Naive thymus-derived CD4-positive, alpha-beta T cell (primary cell): Measurements from ENCODE around the gene CDKAL1. TPM values are rescaled to one million over a fixed set of nuclear protein-coding genes. Genes with fewer than 3 reads are reported as not detected.

Experiments used
- ATAC-seq: fragments of 150-1000 bp; cut with Tn5 transposase; 2 replicates; pipeline ENCODE4 v1.10.0; 2021; ENCODE audit warnings: mild to moderate bottlenecking, moderate library complexity
- CTCF ChIA-PET: fragments of 350-600 bp; sonication (Branson Sonifier 250); formaldehyde crosslinking; loops from one replicate; lab custom pipeline; 2021; ENCODE audit warnings: antibody characterized with exemption; lab: Charles Lee
- POLR2A ChIA-PET: fragments of 350-600 bp; sonication (Branson Sonifier 250); formaldehyde crosslinking; loops from one replicate; lab custom pipeline; 2021; ENCODE audit warnings: antibody characterized with exemption, inconsistent platforms; lab: Charles Lee
- DNase-seq, 9 donors: peaks; one replicate each; pipeline versions ENCODE4 v3.0.0 to v3.0.0-alpha.2; 2020 to 2022; ENCODE audit warnings: mixed read lengths in 1 of 9
- H3K27ac ChIP-seq: one replicate; pipeline ENCODE4 v1.7.0; 2013; ENCODE audit warnings: mild to moderate bottlenecking, low read depth, low read length, moderate library complexity
- H3K27me3 ChIP-seq, 2 donors: one replicate each; pipeline ENCODE4 v1.7.0; 2013; ENCODE audit warnings: low read length in 2 of 2, mild to moderate bottlenecking in 2 of 2, moderate library complexity in 2 of 2; ENCODE audit not compliant: control insufficient read depth in 2 of 2, insufficient read depth in 2 of 2
- H3K36me3 ChIP-seq, 3 experiments: 1 replicate in 2 of 3; 2 replicates in 1 of 3; pipeline ENCODE4 v1.7.0; 2013; ENCODE audit warnings: low read length in 3 of 3, mild to moderate bottlenecking in 3 of 3, moderate library complexity in 1 of 3; ENCODE audit not compliant: insufficient read depth in 3 of 3, control insufficient read depth in 2 of 3
- H3K4me1 ChIP-seq, 2 donors: one replicate each; pipeline ENCODE4 v1.7.0; 2013; ENCODE audit warnings: low read length in 2 of 2, mild to moderate bottlenecking in 2 of 2, moderate library complexity in 1 of 2; ENCODE audit not compliant: control insufficient read depth in 2 of 2, insufficient read depth in 2 of 2
- H3K4me3 ChIP-seq: 2 replicates; pipeline ENCODE4 v1.7.0; 2013; ENCODE audit warnings: mild to moderate bottlenecking, low read length
- H3K9me3 ChIP-seq, 3 experiments: 1 replicate in 2 of 3; 2 replicates in 1 of 3; pipeline ENCODE4 v1.7.0; 2013; ENCODE audit warnings: low read length in 3 of 3; ENCODE audit not compliant: control insufficient read depth in 2 of 3
- H3K27ac Mint-ChIP-seq, 9 donors: one replicate each; pipeline ENCODE4 v1.8.0; 2020 to 2022; ENCODE audit warnings: mixed read lengths in 9 of 9, mild to moderate bottlenecking in 8 of 9, moderate library complexity in 5 of 9, inconsistent platforms in 2 of 9
- H3K27me3 Mint-ChIP-seq, 5 donors: one replicate each; pipeline ENCODE4 v1.8.0; 2021 to 2022; ENCODE audit warnings: mixed read lengths in 5 of 5, mild to moderate bottlenecking in 1 of 5
- H3K36me3 Mint-ChIP-seq, 5 donors: one replicate each; pipeline ENCODE4 v1.8.0; 2020 to 2022; ENCODE audit warnings: mixed read lengths in 5 of 5, mild to moderate bottlenecking in 3 of 5, inconsistent platforms in 1 of 5
- H3K4me1 Mint-ChIP-seq, 7 donors: one replicate each; pipeline ENCODE4 v1.8.0; 2020 to 2022; ENCODE audit warnings: mixed read lengths in 7 of 7, mild to moderate bottlenecking in 3 of 7, inconsistent platforms in 1 of 7
- H3K4me3 Mint-ChIP-seq, 10 donors: one replicate each; pipeline ENCODE4 v1.8.0; 2020 to 2022; ENCODE audit warnings: mild to moderate bottlenecking in 10 of 10, mixed read lengths in 10 of 10, moderate library complexity in 6 of 10, inconsistent platforms in 2 of 10
- H3K9me3 Mint-ChIP-seq, 11 donors: one replicate each; pipeline ENCODE4 v1.8.0; 2020 to 2022; ENCODE audit warnings: mixed read lengths in 11 of 11, mild to moderate bottlenecking in 4 of 11, inconsistent platforms in 1 of 11, moderate library complexity in 1 of 11
- intact Hi-C, 2 donors: fragments of 100-400 bp; cut with micrococcal nuclease; formaldehyde crosslinking; loops; one replicate each; pipeline ENCODE4 v1.15.1; 2023
- polyA plus RNA-seq, 2 donors: library from polyadenylated mRNA; unstranded; fragments of 300-500 nt; fragmentation: Illumina TruSeq; gene quantifications; one replicate each; pipeline ENCODE4 v1.2.3, GENCODE V29; 2021
- total RNA-seq, 6 experiments: library from RNA in 5 of 6; stranded (reverse) in 5 of 6; gene quantifications; 1 replicate in 5 of 6; 2 replicates in 1 of 6; pipeline ENCODE4 v1.2.3 and lab custom pipeline; 2021 to 2026

CDKAL1 gene
- total and polyA plus RNA-seq, 7 experiments from 2014 or later: 23.6 to 35.8 (median 29.8) TPM

DNA sequence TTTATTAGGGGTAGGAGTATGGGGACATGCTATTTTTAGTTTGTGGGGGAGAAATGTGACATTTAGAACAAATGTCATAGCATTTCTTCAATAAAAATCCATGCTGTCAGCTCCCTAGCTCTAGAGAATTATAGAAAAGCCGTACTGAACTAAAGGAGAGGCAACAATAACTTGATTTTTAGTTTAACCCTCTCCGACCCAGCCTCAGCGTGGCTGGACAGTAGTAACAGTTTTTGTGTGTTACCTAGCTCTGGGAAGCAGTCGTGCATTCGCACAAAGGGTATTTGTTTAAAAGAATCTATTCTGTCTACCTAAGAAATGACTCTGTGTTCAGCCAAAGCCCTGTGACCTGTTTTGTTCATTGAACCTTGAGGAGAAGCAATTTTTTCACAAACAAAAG is 616.9 kb downstream of the CDKAL1 start:
- ChIA-PET POLR2A (no interaction called here), CTCF (no interaction called here)
- Histone ChIP-seq H3K27me3 (no peaks in the 10 kb centered on the region), H3K36me3 (no peaks in the 10 kb centered on the region), H3K4me3 (no peak overlapping the region), H3K9me3 (no peaks in the 10 kb centered on the region), H3K27ac (no peak overlapping the region), H3K4me1 (no peaks in the 10 kb centered on the region)
- Mint-ChIP-seq H3K4me3 (no peak overlapping the region), H3K9me3 (peaks cover 0 to 4% (median 0%) of the 10 kb centered on the region in 11 donors), H3K36me3 (peaks cover 2 to 28% (median 15%) of the 10 kb centered on the region in 5 donors), H3K27me3 (no peaks in the 10 kb centered on the region), H3K4me1 (peaks cover 0 to 6% (median 0%) of the 10 kb centered on the region in 7 donors), H3K27ac (no peak overlapping the region)
- ATAC-seq (no peak), DNase-seq (no peak)
- intact Hi-C loops: no loop called here

DNA sequence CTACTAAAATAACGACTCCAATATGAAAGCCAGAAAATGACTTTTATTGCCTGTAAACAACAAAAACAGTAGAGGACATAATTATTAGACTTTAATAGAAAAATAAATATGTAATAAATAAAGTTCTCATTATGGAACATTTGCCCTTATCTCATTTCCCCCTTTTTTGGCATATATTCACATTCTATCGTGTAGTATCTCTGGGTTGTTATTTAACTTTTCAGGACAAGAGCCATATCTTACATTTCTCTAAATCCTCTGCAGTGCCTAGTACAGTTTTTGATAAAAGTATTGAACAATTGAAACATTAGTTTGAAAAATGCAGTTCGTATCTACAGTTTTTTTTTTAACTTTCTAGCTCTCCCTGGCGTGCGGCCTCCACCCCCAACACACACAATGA is 617.3 kb downstream of the CDKAL1 start:
- Mint-ChIP-seq H3K4me1 (peaks cover 0 to 6% (median 0%) of the 10 kb centered on the region in 7 donors), H3K27ac (no peak overlapping the region), H3K4me3 (no peak overlapping the region), H3K27me3 (no peaks in the 10 kb centered on the region), H3K36me3 (peaks cover 2 to 31% (median 15%) of the 10 kb centered on the region in 5 donors), H3K9me3 (peaks cover 0 to 4% (median 0%) of the 10 kb centered on the region in 11 donors)
- no peaks in the 10 kb centered on the region for H3K36me3 ChIP-seq
- intact Hi-C loops: no loop called here
- no peak overlapping the region for H3K27ac ChIP-seq
- H3K4me1 ChIP-seq: no peaks in the 10 kb centered on the region
- ATAC-seq (no peak), DNase-seq (no peak)
- CTCF ChIA-PET: no interaction called here
- no peaks in the 10 kb centered on the region for H3K27me3 ChIP-seq
- H3K9me3 ChIP-seq: no peaks in the 10 kb centered on the region
- no peak overlapping the region for H3K4me3 ChIP-seq
- POLR2A ChIA-PET: no interaction called here

DNA sequence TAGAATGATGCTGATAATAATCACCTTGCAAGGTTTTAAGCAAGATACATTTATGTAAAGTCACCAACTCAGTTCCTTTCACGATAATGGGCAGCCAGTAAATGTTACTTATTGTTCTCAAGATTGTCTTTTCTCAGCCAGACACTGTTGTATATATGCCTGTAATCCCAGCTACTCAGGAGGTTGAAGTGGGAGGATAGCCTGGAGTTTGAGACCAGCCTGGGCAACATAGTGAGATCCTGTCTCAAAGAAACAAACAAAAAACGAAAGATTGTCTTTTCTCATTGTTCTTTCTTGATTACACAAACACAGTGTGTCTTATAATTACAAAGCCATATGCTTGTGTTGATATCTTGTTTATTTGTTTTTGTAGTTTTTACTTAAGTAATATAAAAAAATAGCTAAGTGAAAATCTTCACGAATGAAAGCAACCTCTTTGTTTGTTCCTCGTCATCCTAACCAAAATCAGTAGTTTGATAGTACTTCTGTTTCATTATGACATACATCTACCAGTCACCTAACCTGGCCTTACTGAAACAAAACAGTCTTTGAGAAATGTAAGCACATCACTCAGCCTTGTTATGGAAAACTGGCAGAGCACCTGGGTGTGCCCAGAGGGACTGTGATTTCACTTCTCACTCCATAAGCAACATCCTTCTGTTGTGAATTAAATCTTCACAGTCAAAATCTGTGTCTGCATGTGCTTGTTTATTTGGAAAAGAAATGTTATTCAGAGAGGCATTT is 623.1 kb downstream of the CDKAL1 start:
- Histone ChIP-seq H3K4me3 (no peak overlapping the region), H3K36me3 (no peaks in the 10 kb centered on the region), H3K4me1 (no peaks in the 10 kb centered on the region), H3K9me3 (no peaks in the 10 kb centered on the region), H3K27ac (no peak overlapping the region), H3K27me3 (no peaks in the 10 kb centered on the region)
- ATAC-seq (no peak), DNase-seq (no peak)
- Mint-ChIP-seq H3K36me3 (peaks cover 0 to 35% (median 6%) of the 10 kb centered on the region in 5 donors), H3K27me3 (no peaks in the 10 kb centered on the region), H3K9me3 (no peaks in the 10 kb centered on the region), H3K4me1 (peaks cover 0 to 11% (median 7%) of the 10 kb centered on the region in 7 donors), H3K4me3 (no peak overlapping the region), H3K27ac (no peak overlapping the region)
- ChIA-PET CTCF (no interaction called here), POLR2A (no interaction called here)
- intact Hi-C loops: no loop called here

DNA sequence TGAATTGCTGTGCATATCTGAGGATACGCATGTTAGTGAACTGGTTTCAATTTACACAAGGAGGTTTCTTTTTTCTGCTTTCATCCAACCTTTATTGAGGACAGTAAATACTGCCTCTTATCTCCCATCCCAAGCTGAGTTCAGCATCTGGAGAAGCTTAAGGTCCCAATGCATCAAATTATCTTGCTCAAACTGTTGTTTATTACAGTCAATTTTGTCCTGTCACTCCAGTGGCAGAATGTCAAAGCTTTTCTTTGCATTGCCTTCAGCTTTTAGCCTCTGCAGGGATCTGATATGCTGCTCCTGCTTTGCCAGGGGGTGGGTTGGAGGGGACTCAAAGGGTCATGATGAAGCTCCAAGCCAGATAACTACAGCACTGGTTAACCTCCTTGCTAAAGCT is 623.9 kb downstream of the CDKAL1 start:
- no peak overlapping the region for H3K4me3 ChIP-seq
- Mint-ChIP-seq H3K9me3 (no peaks in the 10 kb centered on the region), H3K27me3 (no peaks in the 10 kb centered on the region), H3K27ac (peak overlapping the region in 1 of 9 donors; percentile 37), H3K36me3 (peaks cover 0 to 32% (median 1%) of the 10 kb centered on the region in 5 donors), H3K4me3 (no peak overlapping the region), H3K4me1 (peaks cover 0 to 18% (median 7%) of the 10 kb centered on the region in 7 donors)
- DNase-seq (no peak), ATAC-seq (no peak)
- no peaks in the 10 kb centered on the region for H3K4me1 ChIP-seq
- no peaks in the 10 kb centered on the region for H3K27me3 ChIP-seq
- POLR2A ChIA-PET: no interaction called here
- CTCF ChIA-PET: no interaction called here
- intact Hi-C loops: no loop called here
- no peaks in the 10 kb centered on the region for H3K36me3 ChIP-seq
- H3K27ac ChIP-seq: no peak overlapping the region
- H3K9me3 ChIP-seq: no peaks in the 10 kb centered on the region

DNA sequence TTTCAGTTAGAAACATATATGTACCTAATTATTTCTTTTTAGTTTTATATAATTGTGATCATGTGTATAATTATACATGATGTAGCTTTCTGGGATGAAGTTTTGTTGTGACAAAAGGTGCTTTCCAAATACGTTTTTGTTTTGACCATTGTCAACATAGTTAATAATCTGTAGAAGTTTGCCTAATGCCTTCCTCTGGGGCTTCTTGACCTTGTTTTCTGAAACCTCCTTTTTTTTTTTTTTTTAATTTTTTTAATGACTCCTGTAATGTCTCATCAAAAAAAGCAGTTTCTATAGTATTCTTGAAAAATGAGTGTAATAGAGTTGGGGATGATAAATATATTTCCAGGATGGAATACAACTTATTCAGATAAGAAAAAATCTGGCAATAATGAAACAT is 624.6 kb downstream of the CDKAL1 start:
- POLR2A ChIA-PET: no interaction called here

DNA sequence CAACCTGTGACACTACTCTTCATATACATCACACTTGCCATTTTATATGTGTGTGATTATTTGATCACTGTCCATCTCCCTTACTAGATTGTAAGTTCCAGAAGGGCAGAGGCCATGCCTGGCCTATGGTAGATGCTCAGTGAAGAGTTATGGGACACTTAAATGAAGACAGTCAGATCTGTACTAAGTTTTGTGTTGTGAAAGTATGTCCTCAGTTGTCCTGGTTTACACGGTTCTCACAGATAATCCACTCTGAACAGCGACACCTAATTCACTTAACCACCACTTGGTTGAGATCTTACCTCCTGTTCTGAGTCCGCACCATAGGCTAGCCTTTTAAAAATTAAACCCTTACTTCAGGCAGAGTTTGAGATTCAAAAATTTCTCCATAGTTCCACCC is 625.2 kb downstream of the CDKAL1 start:
- H3K27me3 ChIP-seq: no peaks in the 10 kb centered on the region
- H3K4me1 ChIP-seq: no peaks in the 10 kb centered on the region
- Mint-ChIP-seq H3K4me3 (no peak overlapping the region), H3K27ac (no peak overlapping the region), H3K27me3 (no peaks in the 10 kb centered on the region), H3K36me3 (peaks cover 0 to 36% (median 4%) of the 10 kb centered on the region in 5 donors), H3K4me1 (peaks cover 4 to 29% (median 13%) of the 10 kb centered on the region in 7 donors), H3K9me3 (no peaks in the 10 kb centered on the region)
- no peaks in the 10 kb centered on the region for H3K36me3 ChIP-seq
- ATAC-seq (no peak), DNase-seq (no peak)
- intact Hi-C loops: no loop called here
- ChIA-PET POLR2A (no interaction called here), CTCF (no interaction called here)
- H3K27ac ChIP-seq: no peak overlapping the region
- H3K9me3 ChIP-seq: no peaks in the 10 kb centered on the region
- H3K4me3 ChIP-seq: no peak overlapping the region

More for the DNA sequence above, 624.6 kb downstream of the CDKAL1 start:
- Histone ChIP-seq H3K9me3 (no peaks in the 10 kb centered on the region), H3K4me3 (no peak overlapping the region), H3K36me3 (no peaks in the 10 kb centered on the region), H3K27me3 (no peaks in the 10 kb centered on the region), H3K4me1 (no peaks in the 10 kb centered on the region), H3K27ac (no peak overlapping the region)
- Mint-ChIP-seq H3K27me3 (no peaks in the 10 kb centered on the region), H3K27ac (no peak overlapping the region), H3K9me3 (no peaks in the 10 kb centered on the region), H3K4me3 (no peak overlapping the region), H3K36me3 (peaks cover 0 to 33% (median 3%) of the 10 kb centered on the region in 5 donors), H3K4me1 (peaks cover 0 to 25% (median 10%) of the 10 kb centered on the region in 7 donors)
- ATAC-seq: no peak
- CTCF ChIA-PET: no interaction called here
- intact Hi-C loops: no loop called here
- no peak for DNase-seq

DNA sequence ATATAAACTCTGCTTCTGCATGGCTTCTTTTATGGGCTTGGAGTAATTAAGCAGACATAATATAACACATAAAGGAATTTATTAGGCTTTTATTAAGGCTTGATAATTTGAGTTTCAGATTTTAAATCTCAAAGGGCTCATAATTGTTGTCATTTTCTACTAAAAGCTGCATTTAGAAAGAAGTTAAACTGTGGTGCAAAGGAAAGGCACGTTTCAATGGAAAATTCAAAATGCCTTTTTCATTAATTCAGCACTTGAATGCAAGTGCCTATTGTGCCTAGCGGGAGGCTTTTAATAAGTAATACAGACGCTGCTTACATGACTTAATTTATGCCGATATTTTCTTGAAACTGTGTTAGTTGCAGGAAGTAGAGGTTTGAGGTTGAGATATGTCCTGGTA is 627.5 kb downstream of the CDKAL1 start:
- Mint-ChIP-seq H3K27me3 (no peaks in the 10 kb centered on the region), H3K27ac (no peak overlapping the region), H3K36me3 (peaks cover 4 to 49% (median 6%) of the 10 kb centered on the region in 5 donors), H3K4me1 (peaks cover 12 to 41% (median 16%) of the 10 kb centered on the region in 7 donors), H3K9me3 (peaks cover 0 to 4% (median 0%) of the 10 kb centered on the region in 11 donors), H3K4me3 (no peak overlapping the region)
- CTCF ChIA-PET: no interaction called here
- DNase-seq (no peak), ATAC-seq (no peak)
- intact Hi-C loops: loop anchor here in 1 of 2 donors (10.0 kb wide), 1 partner anchor 597 kb away; no protein-coding TSS in a partner anchor
- no peaks in the 10 kb centered on the region for H3K36me3 ChIP-seq
- H3K4me3 ChIP-seq: no peak overlapping the region
- POLR2A ChIA-PET: no interaction called here
- no peak overlapping the region for H3K27ac ChIP-seq
- H3K4me1 ChIP-seq: no peaks in the 10 kb centered on the region
- no peaks in the 10 kb centered on the region for H3K9me3 ChIP-seq
- H3K27me3 ChIP-seq: no peaks in the 10 kb centered on the region
